ENCODE data around the gene KRTAP10-6.

The KRTAP10-6 gene

GRCh38 chr21:44548381-44548780, 43.9 kb downstream of the KRTAP10-6 start:
- no peak for DNase-seq (ENCODE audit: extremely low spot score)
- ChIA-PET POLR2A (no interaction called here), CTCF (no interaction called here)

DNA sequence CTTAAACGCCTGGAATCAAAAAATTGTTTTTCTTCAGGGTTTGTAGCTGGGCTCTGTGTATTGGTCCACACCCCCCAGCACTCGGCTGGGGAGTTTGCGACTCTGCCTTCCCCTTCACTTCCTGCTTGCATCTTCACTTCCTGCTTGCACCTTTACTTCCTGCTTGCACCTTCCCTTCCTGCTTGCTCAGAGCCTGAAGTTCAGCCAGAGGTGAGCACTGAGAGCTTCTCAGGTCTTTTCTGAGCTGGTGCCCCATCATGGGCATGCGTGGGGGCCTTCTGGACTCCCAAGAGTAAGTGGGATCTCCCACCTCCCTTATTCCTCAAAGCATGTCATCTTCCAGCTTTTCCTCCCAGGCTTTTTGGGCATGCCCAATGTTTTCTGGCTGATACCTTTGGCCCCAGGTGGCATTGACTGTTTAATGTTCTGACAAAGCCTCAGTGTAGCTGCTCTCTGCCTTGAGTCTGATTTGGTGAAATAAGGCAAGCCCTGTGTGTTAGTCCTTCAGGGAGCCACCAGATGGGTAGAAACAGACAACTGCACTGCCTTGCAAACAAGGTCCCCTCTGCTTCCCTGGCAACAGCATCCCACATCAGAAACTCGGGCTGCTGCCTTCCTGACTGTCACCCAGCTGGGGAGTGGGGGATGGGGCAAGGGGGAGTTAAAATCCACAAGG, 44.5 kb downstream of the KRTAP10-6 start:
- ChIA-PET POLR2A (no interaction called here), CTCF (no interaction called here)
- TF ChIP-seq ZNF384 (IDR thresholded peaks at IDR 0.05) (no peak), ARNT (IDR thresholded peaks at IDR 0.05) (no peak), ELF4 (IDR thresholded peaks at IDR 0.05) (no peak), SP1 (IDR thresholded peaks at IDR 0.05) (no peak), FOXA1 (IDR thresholded peaks at IDR 0.05) (no peak), NFRKB (IDR thresholded peaks at IDR 0.05) (no peak), BHLHE40 (IDR thresholded peaks at IDR 0.05; ENCODE audit: borderline replicate concordance) (no peak), CTBP1 (IDR thresholded peaks at IDR 0.05; ENCODE audit: borderline replicate concordance) (no peak), TARDBP (IDR thresholded peaks at IDR 0.05) (no peak), SUZ12 (IDR thresholded peaks at IDR 0.05) (no peak), LEF1 (IDR thresholded peaks at IDR 0.05; ENCODE audit: borderline replicate concordance) (no peak), FOXK2 (IDR thresholded peaks at IDR 0.05) (no peak), PKNOX1 (IDR thresholded peaks at IDR 0.05) (no peak), L3MBTL2 (conservative IDR thresholded peaks at IDR 0.05) (no peak)
- DNase-seq (ENCODE audit: extremely low spot score): no peak

More at GRCh38 chr21:44548381-44548780, 43.9 kb downstream of the KRTAP10-6 start:
- TF ChIP-seq LEF1 (IDR thresholded peaks at IDR 0.05; ENCODE audit: borderline replicate concordance) (no peak), TARDBP (IDR thresholded peaks at IDR 0.05) (no peak), BHLHE40 (IDR thresholded peaks at IDR 0.05; ENCODE audit: borderline replicate concordance) (no peak), FOXM1 (IDR thresholded peaks at IDR 0.05; ENCODE audit: borderline replicate concordance) (no peak), SUZ12 (IDR thresholded peaks at IDR 0.05) (no peak), ELF4 (IDR thresholded peaks at IDR 0.05) (no peak), PKNOX1 (IDR thresholded peaks at IDR 0.05) (no peak), NFRKB (IDR thresholded peaks at IDR 0.05) (no peak), FOXK2 (IDR thresholded peaks at IDR 0.05) (no peak), HDGF (IDR thresholded peaks at IDR 0.05; ENCODE audit: borderline replicate concordance) (no peak), ARNT (IDR thresholded peaks at IDR 0.05) (no peak), L3MBTL2 (conservative IDR thresholded peaks at IDR 0.05) (no peak), SP1 (IDR thresholded peaks at IDR 0.05) (no peak), ZNF384 (IDR thresholded peaks at IDR 0.05) (no peak)

- CTCF ChIA-PET: no interaction called here
- TF ChIP-seq ZNF384 (IDR thresholded peaks at IDR 0.05) (no peak), PKNOX1 (IDR thresholded peaks at IDR 0.05) (no peak), TARDBP (IDR thresholded peaks at IDR 0.05) (no peak), CTBP1 (IDR thresholded peaks at IDR 0.05; ENCODE audit: borderline replicate concordance) (no peak), FOXA1 (IDR thresholded peaks at IDR 0.05) (no peak)
- no peak for DNase-seq (ENCODE audit: extremely low spot score)
- POLR2A ChIA-PET: no interaction called here
These were observed 47.7 kb downstream of the KRTAP10-6 start for GRCh38 chr21:44544566-44544965.

DNA sequence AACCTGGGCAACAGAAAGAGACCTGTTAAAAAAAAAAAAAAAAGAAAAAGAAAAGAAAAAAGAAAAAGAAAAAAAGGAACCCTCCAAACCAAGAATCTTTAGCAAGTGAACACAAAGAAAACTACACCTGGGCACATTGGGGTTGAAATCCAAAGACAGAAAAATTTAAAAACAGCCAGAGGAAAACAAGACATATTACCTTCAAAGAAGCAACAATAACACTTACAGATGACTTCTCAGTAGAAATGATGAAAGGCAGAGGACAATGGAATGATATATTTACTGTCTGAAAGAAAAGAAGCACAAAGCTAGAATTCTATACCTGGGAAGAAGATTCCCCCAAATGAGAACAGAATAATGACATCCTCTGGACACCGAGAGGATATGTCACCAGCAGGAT, 49.6 kb downstream of the KRTAP10-6 start:
- TF ChIP-seq L3MBTL2 (conservative IDR thresholded peaks at IDR 0.05) (no peak), TARDBP (IDR thresholded peaks at IDR 0.05) (no peak), FOXA1 (IDR thresholded peaks at IDR 0.05) (no peak), ARNT (IDR thresholded peaks at IDR 0.05) (no peak), ELF4 (IDR thresholded peaks at IDR 0.05) (no peak), BHLHE40 (IDR thresholded peaks at IDR 0.05; ENCODE audit: borderline replicate concordance) (no peak), NFRKB (IDR thresholded peaks at IDR 0.05) (no peak), LEF1 (IDR thresholded peaks at IDR 0.05; ENCODE audit: borderline replicate concordance) (no peak), HDGF (IDR thresholded peaks at IDR 0.05; ENCODE audit: borderline replicate concordance) (no peak), FOXK2 (IDR thresholded peaks at IDR 0.05) (no peak), SUZ12 (IDR thresholded peaks at IDR 0.05) (no peak), CTBP1 (IDR thresholded peaks at IDR 0.05; ENCODE audit: borderline replicate concordance) (no peak), ZNF384 (IDR thresholded peaks at IDR 0.05) (no peak), SP1 (IDR thresholded peaks at IDR 0.05) (no peak)
- ChIA-PET CTCF (no interaction called here), POLR2A (no interaction called here)
- DNase-seq (ENCODE audit: extremely low spot score): no peak
